ENCODE results near the gene GRK5.

The GRK5 gene

DNA sequence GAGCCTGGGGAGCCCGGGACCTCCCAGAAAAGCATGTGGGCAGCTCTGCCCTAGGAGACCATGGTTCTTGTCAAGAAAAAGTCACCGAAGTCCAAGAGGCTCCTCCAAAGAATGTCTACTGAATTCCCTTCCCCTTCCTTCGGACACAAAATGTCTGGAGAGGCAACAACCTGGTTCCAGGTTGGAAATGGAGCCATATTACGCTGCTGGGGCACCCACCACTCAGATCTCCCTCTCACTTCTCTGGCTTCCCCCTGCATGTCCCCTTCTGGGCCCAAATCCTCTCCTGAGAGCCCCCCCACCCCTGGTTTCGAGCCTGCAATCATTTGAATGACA, 282.6 kb downstream of the GRK5 start:
- H3K9me3 ChIP-seq (replicated peaks in 1 of 2; ENCODE audit: control insufficient read depth in 2 of 2, insufficient read depth in 1 of 2, low read depth in 1 of 2, low read length in 2 of 2): no peaks in the 10 kb centered on the region

DNA sequence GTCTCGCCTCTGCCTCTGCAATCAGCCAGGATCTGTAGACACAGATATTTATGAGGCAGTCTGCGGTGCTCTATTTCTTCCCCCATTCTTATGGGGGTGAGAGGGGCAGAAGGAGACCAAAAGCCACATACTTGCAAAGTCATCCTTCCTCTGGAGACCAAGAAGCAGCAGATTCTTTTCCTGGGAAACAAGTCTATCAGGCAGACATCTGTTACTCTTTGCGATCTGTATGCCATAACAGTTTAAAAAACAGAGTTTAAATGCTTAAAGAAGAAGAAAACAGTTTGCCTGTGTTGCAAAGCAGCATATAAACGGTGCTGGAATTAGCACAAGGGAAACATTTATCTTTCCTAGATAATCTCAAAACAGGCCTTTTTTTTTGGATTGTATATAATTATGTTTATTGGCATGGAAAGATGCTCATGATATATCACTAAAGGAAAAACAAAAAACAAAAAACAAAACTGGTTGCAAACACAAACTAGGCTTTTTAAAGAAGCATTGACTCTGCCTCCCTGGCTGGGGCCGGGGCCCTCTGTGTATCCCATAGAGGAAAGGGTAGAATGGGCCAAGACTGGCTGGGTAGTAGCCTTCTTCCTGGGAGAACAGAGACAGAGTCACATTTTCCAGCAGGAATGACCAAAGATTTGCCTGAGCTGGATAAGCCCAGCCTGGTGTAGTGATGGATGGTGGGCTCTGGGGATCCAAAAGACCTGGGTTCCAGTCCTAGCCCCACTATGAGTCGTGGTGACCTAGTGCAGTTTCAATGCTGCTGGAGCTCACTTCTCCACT, 284.8 kb downstream of the GRK5 start:
- Histone ChIP-seq H3K9me3 (replicated peaks in 1 of 2; ENCODE audit: control insufficient read depth in 2 of 2, insufficient read depth in 1 of 2, low read depth in 1 of 2, low read length in 2 of 2) (no peaks in the 10 kb centered on the region), H4K91ac (ENCODE audit: low read depth, low read length, poor library complexity) (no peak overlapping the region), H3K4ac (ENCODE audit: low read length) (no peak overlapping the region), H3K27me3 (ENCODE audit: control insufficient read depth in 3 of 3, insufficient read depth in 3 of 3, low read depth in 1 of 3, low read length in 3 of 3) (peaks cover 0 to 7% (median 2%) of the 10 kb centered on the region in 3 experiments), H2AFZ (ENCODE audit: low read length) (no peak overlapping the region), H4K8ac (ENCODE audit: low read depth, low read length) (no peak overlapping the region), H2BK15ac (ENCODE audit: low read length) (no peak overlapping the region), H3K79me1 (ENCODE audit: low read depth, low read length) (no peaks in the 10 kb centered on the region), H2BK5ac (ENCODE audit: low read length) (no peak overlapping the region), H3K27ac (replicated peaks; ENCODE audit: low read length) (no peak overlapping the region), H3K4me2 (ENCODE audit: insufficient read depth, low read length, poor library complexity, severe bottlenecking) (no peak overlapping the region), H3K36me3 (replicated peaks in 1 of 2; ENCODE audit: control insufficient read depth in 2 of 2, insufficient read depth in 2 of 2, low read length in 2 of 2) (no peaks in the 10 kb centered on the region), H3K9ac (ENCODE audit: low read depth, low read length, poor library complexity) (no peak overlapping the region), H3K14ac (ENCODE audit: low read length) (no peak overlapping the region), H3K18ac (ENCODE audit: low read length) (no peak overlapping the region), H2BK12ac (ENCODE audit: low read length) (no peak overlapping the region), H2BK120ac (ENCODE audit: low read depth, low read length) (no peak overlapping the region), H3K23ac (ENCODE audit: low read depth, low read length, poor library complexity) (no peak overlapping the region), H3K4me3 (ENCODE audit: low read length in 2 of 2) (no peak overlapping the region), H3K4me1 (ENCODE audit: control insufficient read depth in 2 of 2, insufficient read depth in 1 of 2, low read depth in 1 of 2, low read length in 2 of 2) (peaks cover 4 to 8% of the 10 kb centered on the region in 2 donors), H2AK5ac (ENCODE audit: low read depth, low read length) (no peak overlapping the region)
- WGBS, 2 donors (ENCODE audit: extremely low coverage in 2 of 2, insufficient read length in 2 of 2, insufficient replicate concordance in 1 of 2): no CpG with 5 or more reads among the region's 6 CpGs
- DNase-seq (ENCODE audit: low spot score): no peak

More for the DNA sequence above, 282.6 kb downstream of the GRK5 start:
- Histone ChIP-seq H3K4me2 (ENCODE audit: insufficient read depth, low read length, poor library complexity, severe bottlenecking) (no peak overlapping the region), H2BK15ac (ENCODE audit: low read length) (no peak overlapping the region), H3K27me3 (ENCODE audit: control insufficient read depth in 3 of 3, insufficient read depth in 3 of 3, low read depth in 1 of 3, low read length in 3 of 3) (peaks cover 0 to 7% (median 0%) of the 10 kb centered on the region in 3 experiments), H3K79me1 (ENCODE audit: low read depth, low read length) (no peaks in the 10 kb centered on the region), H3K4ac (ENCODE audit: low read length) (no peak overlapping the region), H2BK12ac (ENCODE audit: low read length) (no peak overlapping the region), H4K8ac (ENCODE audit: low read depth, low read length) (no peak overlapping the region), H3K14ac (ENCODE audit: low read length) (no peak overlapping the region), H3K36me3 (replicated peaks in 1 of 2; ENCODE audit: control insufficient read depth in 2 of 2, insufficient read depth in 2 of 2, low read length in 2 of 2) (no peaks in the 10 kb centered on the region), H2BK120ac (ENCODE audit: low read depth, low read length) (no peak overlapping the region), H3K9ac (ENCODE audit: low read depth, low read length, poor library complexity) (no peak overlapping the region), H3K23ac (ENCODE audit: low read depth, low read length, poor library complexity) (no peak overlapping the region), H4K91ac (ENCODE audit: low read depth, low read length, poor library complexity) (no peak overlapping the region), H2AK5ac (ENCODE audit: low read depth, low read length) (no peak overlapping the region), H3K4me1 (ENCODE audit: control insufficient read depth in 2 of 2, insufficient read depth in 1 of 2, low read depth in 1 of 2, low read length in 2 of 2) (peaks cover 1 to 8% of the 10 kb centered on the region in 2 donors), H3K4me3 (ENCODE audit: low read length in 2 of 2) (peak overlapping the region in 1 of 2 donors; percentile 23), H3K27ac (replicated peaks; ENCODE audit: low read length) (no peak overlapping the region), H3K18ac (ENCODE audit: low read length) (peak overlapping the region; percentile 27), H2BK5ac (ENCODE audit: low read length) (no peak overlapping the region), H2AFZ (ENCODE audit: low read length) (peak overlapping the region; percentile 89)
- no peak for DNase-seq (ENCODE audit: low spot score)
- WGBS, 2 donors (ENCODE audit: extremely low coverage in 2 of 2, insufficient read length in 2 of 2, insufficient replicate concordance in 1 of 2): no CpG with 5 or more reads among the region's 5 CpGs

DNA sequence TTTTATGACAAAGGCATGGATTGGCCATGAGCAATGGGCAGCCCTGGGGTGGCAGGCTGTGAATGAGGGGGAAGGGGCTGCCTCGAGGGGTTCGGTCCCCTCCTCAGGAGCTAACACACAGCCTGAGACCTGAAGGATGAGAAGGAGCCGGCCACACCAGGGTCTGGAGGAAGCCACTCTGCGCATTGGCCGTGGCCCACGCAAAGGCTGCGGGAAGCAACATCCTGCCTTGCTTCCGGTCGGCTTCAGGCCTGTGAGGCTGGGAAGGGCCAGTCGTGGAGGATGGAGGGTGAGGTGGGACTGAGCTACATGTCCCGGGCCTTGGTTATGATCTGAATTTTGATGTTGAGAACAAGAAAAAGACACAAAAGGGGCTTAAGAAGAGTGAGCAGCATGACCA, 285.8 kb downstream of the GRK5 start:
- H3K9ac ChIP-seq (ENCODE audit: low read depth, low read length, poor library complexity): no peak overlapping the region
- H2BK120ac ChIP-seq (ENCODE audit: low read depth, low read length): no peak overlapping the region
- H3K14ac ChIP-seq (ENCODE audit: low read length): no peak overlapping the region
- H4K91ac ChIP-seq (ENCODE audit: low read depth, low read length, poor library complexity): no peak overlapping the region
- H2AK5ac ChIP-seq (ENCODE audit: low read depth, low read length): no peak overlapping the region
- H3K18ac ChIP-seq (ENCODE audit: low read length): no peak overlapping the region
- no peak overlapping the region for H2BK15ac ChIP-seq (ENCODE audit: low read length)
- no peak for DNase-seq (ENCODE audit: low spot score)
- H3K4me2 ChIP-seq (ENCODE audit: insufficient read depth, low read length, poor library complexity, severe bottlenecking): no peak overlapping the region
- peaks cover 0 to 2% (median 0%) of the 10 kb centered on the region in 3 experiments for H3K27me3 ChIP-seq (ENCODE audit: control insufficient read depth in 3 of 3, insufficient read depth in 3 of 3, low read depth in 1 of 3, low read length in 3 of 3)
- H3K9me3 ChIP-seq (replicated peaks in 1 of 2; ENCODE audit: control insufficient read depth in 2 of 2, insufficient read depth in 1 of 2, low read depth in 1 of 2, low read length in 2 of 2): no peaks in the 10 kb centered on the region
- peak overlapping the region; percentile 14 for H2BK12ac ChIP-seq (ENCODE audit: low read length)
- H2BK5ac ChIP-seq (ENCODE audit: low read length): no peak overlapping the region
- H4K8ac ChIP-seq (ENCODE audit: low read depth, low read length): no peak overlapping the region
- no peak overlapping the region for H2AFZ ChIP-seq (ENCODE audit: low read length)
- peaks cover 6 to 8% of the 10 kb centered on the region in 2 donors for H3K4me1 ChIP-seq (ENCODE audit: control insufficient read depth in 2 of 2, insufficient read depth in 1 of 2, low read depth in 1 of 2, low read length in 2 of 2)
- no peak overlapping the region for H3K4ac ChIP-seq (ENCODE audit: low read length)
- WGBS, 2 donors (ENCODE audit: extremely low coverage in 2 of 2, insufficient read length in 2 of 2, insufficient replicate concordance in 1 of 2): no CpG with 5 or more reads among the region's 11 CpGs
- no peak overlapping the region for H3K4me3 ChIP-seq (ENCODE audit: low read length in 2 of 2)
- no peak overlapping the region for H3K27ac ChIP-seq (replicated peaks; ENCODE audit: low read length)
- no peaks in the 10 kb centered on the region for H3K79me1 ChIP-seq (ENCODE audit: low read depth, low read length)
- no peaks in the 10 kb centered on the region for H3K36me3 ChIP-seq (replicated peaks in 1 of 2; ENCODE audit: control insufficient read depth in 2 of 2, insufficient read depth in 2 of 2, low read length in 2 of 2)
- no peak overlapping the region for H3K23ac ChIP-seq (ENCODE audit: low read depth, low read length, poor library complexity)

DNA sequence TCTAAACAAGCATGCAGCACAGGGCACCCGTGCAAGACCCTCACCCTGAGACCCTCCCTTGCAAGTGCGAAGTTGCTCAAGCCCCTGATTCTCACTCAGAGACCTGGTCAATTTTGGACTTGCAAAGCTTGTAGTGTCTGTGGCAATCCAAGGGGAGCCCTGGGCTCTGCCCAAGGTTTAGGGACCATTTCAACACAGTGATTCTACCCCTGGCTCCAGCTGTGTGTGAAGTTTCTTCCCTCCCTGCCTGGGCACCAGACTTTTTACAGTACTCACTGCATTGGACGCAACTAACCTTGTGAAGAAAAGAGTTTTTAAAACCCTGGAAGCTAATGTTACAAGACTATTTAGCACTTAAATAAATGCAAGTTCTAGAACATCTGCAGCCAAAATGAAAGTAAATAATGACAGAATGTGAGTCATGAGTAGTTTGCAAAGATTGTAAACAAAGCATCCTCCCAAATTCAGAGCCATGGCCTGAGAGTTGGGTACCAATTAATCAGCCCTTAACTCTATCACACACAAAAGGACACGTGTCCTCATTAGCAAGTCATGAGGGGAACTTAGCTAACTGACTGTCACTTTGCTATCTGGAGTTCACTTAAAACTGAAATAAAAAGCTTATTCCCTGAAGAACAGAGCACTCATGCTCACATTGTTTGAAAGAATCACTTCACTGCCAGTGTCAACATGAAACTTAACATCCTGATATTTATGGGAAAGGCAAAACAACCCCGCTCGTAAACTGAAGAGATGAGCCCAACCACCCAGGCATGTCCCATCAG, 287.1 kb downstream of the GRK5 start:
- no peak overlapping the region for H3K4me2 ChIP-seq (ENCODE audit: insufficient read depth, low read length, poor library complexity, severe bottlenecking)
- no peak overlapping the region for H2BK5ac ChIP-seq (ENCODE audit: low read length)
- peaks cover 0 to 2% (median 2%) of the 10 kb centered on the region in 3 experiments for H3K27me3 ChIP-seq (ENCODE audit: control insufficient read depth in 3 of 3, insufficient read depth in 3 of 3, low read depth in 1 of 3, low read length in 3 of 3)
- H2AFZ ChIP-seq (ENCODE audit: low read length): peak overlapping the region; percentile 62
- H2AK5ac ChIP-seq (ENCODE audit: low read depth, low read length): no peak overlapping the region
- no peaks in the 10 kb centered on the region for H3K79me1 ChIP-seq (ENCODE audit: low read depth, low read length)
- H3K36me3 ChIP-seq (replicated peaks in 1 of 2; ENCODE audit: control insufficient read depth in 2 of 2, insufficient read depth in 2 of 2, low read length in 2 of 2): no peaks in the 10 kb centered on the region
- H2BK120ac ChIP-seq (ENCODE audit: low read depth, low read length): no peak overlapping the region
- WGBS, 2 donors (ENCODE audit: extremely low coverage in 2 of 2, insufficient read length in 2 of 2, insufficient replicate concordance in 1 of 2): no CpG with 5 or more reads among the region's 6 CpGs
- H3K23ac ChIP-seq (ENCODE audit: low read depth, low read length, poor library complexity): no peak overlapping the region
- DNase-seq (ENCODE audit: low spot score): no peak
- no peak overlapping the region for H4K8ac ChIP-seq (ENCODE audit: low read depth, low read length)
- H3K4me1 ChIP-seq (ENCODE audit: control insufficient read depth in 2 of 2, insufficient read depth in 1 of 2, low read depth in 1 of 2, low read length in 2 of 2): peaks cover 6 to 8% of the 10 kb centered on the region in 2 donors
- H3K18ac ChIP-seq (ENCODE audit: low read length): no peak overlapping the region
- H3K14ac ChIP-seq (ENCODE audit: low read length): no peak overlapping the region
- H2BK12ac ChIP-seq (ENCODE audit: low read length): no peak overlapping the region
- no peak overlapping the region for H3K9ac ChIP-seq (ENCODE audit: low read depth, low read length, poor library complexity)
- H3K27ac ChIP-seq (replicated peaks; ENCODE audit: low read length): no peak overlapping the region
- no peak overlapping the region for H2BK15ac ChIP-seq (ENCODE audit: low read length)
- H3K4ac ChIP-seq (ENCODE audit: low read length): no peak overlapping the region
- H4K91ac ChIP-seq (ENCODE audit: low read depth, low read length, poor library complexity): no peak overlapping the region
- H3K9me3 ChIP-seq (replicated peaks in 1 of 2; ENCODE audit: control insufficient read depth in 2 of 2, insufficient read depth in 1 of 2, low read depth in 1 of 2, low read length in 2 of 2): no peaks in the 10 kb centered on the region
- H3K4me3 ChIP-seq (ENCODE audit: low read length in 2 of 2): no peak overlapping the region
